A549 (cell line): ENCODE measurements around the gene CFD. TPM values are rescaled to one million over a fixed set of nuclear protein-coding genes. Genes with fewer than 3 reads are reported as not detected.

Experiments used
- ATAC-seq, 2 experiments: fragments of 200-7000 bp in 1 of 2; fragments of >200 bp in 1 of 2; cut with Nextera tagmentation in 1 of 2; cut with Tn5 transposase in 1 of 2; 3 replicates each; pipeline versions ENCODE4 v1.8.0 to v1.9.1; 2018 to 2020; ENCODE audit warnings: mild to moderate bottlenecking in 1 of 2, moderate library complexity in 1 of 2
- CTCF ChIA-PET: fragments of 300-600 bp; sonication (Branson Sonifier 250); formaldehyde crosslinking; extraction: SDS; loops from one replicate; lab custom pipeline; 2021; ENCODE audit warnings: antibody characterized with exemption, inconsistent platforms; lab: Yijun Ruan, JAX
- POLR2A ChIA-PET: fragments of 350-600 bp; formaldehyde crosslinking; extraction: SDS; loops from one replicate; lab custom pipeline; 2021; ENCODE audit warnings: antibody characterized with exemption, inconsistent platforms; lab: Yijun Ruan, JAX
- DNase-seq, 2 experiments: peaks; one replicate each; pipeline versions ENCODE4 v3.0.0 to v3.0.0-alpha.2; 2011 to 2016; ENCODE audit warnings: low read depth in 1 of 2, low spot score in 1 of 2
- FAIRE-seq: peaks from 2 replicates; lab custom pipeline; 2011; peaks lifted over from hg19 to GRCh38; lab: Jason Lieb, UNC
- H3K27ac ChIP-seq, 2 experiments: fragments of >200 bp; sonication (Bioruptor Twin); formaldehyde crosslinking; 3 replicates each; pipeline ENCODE4 v1.5.1; 2016 to 2017
- H3K4me1 ChIP-seq: fragments of >200 bp; sonication (Bioruptor Twin); formaldehyde crosslinking; 3 replicates; pipeline ENCODE4 v1.6.1; 2016
- H3K4me2 ChIP-seq: fragments of >200 bp; sonication (Bioruptor Twin); formaldehyde crosslinking; 3 replicates; pipeline ENCODE4 v1.6.1; 2016
- H3K4me3 ChIP-seq: fragments of >200 bp; sonication (Bioruptor Twin); formaldehyde crosslinking; 3 replicates; pipeline ENCODE4 v1.5.1; 2016
- H3K9me3 ChIP-seq: fragments of >200 bp; sonication (Bioruptor Twin); formaldehyde crosslinking; 3 replicates; pipeline ENCODE4 v1.6.1; 2016
- CEBPB ChIP-seq, 2 experiments: fragments of >200 bp in 1 of 2; sonication (Bioruptor Twin) in 1 of 2; formaldehyde crosslinking in 1 of 2; IDR thresholded peaks; 2 replicates each; pipeline ENCODE4 v1.6.1; 2012 to 2016
- CHD4 ChIP-seq: fragments of 200-600 bp; sonication (generic); IDR thresholded peaks from 2 replicates; pipeline ENCODE4 v1.6.1; 2016; ENCODE audit warnings: antibody characterized with exemption, mild to moderate bottlenecking, borderline replicate concordance
- E2F6 ChIP-seq: IDR thresholded peaks from 2 replicates; pipeline ENCODE4 v1.6.1; 2012; ENCODE audit warnings: low read depth, borderline replicate concordance
- EHMT2 ChIP-seq: fragments of 200-600 bp; sonication (generic); IDR thresholded peaks from 2 replicates; pipeline ENCODE4 v1.6.1; 2016; ENCODE audit warnings: antibody characterized with exemption, low read depth, mild to moderate bottlenecking, moderate library complexity
- ELK1 ChIP-seq: fragments of 150-350 bp; IDR thresholded peaks from 2 replicates; pipeline ENCODE4 v1.6.1; 2014; ENCODE audit warnings: low read depth, mild to moderate bottlenecking, low read length
- FOSB ChIP-seq: fragments of 250-450 bp; sonication (Bioruptor Pico); IDR thresholded peaks from 2 replicates; pipeline ENCODE4 v1.5.0; 2020; ENCODE audit warnings: mild to moderate bottlenecking, moderate library complexity
- FOXS1 ChIP-seq: fragments of 250-450 bp; sonication (Bioruptor Pico); IDR thresholded peaks from 2 replicates; pipeline ENCODE4 v1.5.0; 2020; ENCODE audit warnings: mild to moderate bottlenecking, moderate library complexity
- HDAC2 ChIP-seq: fragments of 200-600 bp; sonication (generic); IDR thresholded peaks from 2 replicates; pipeline ENCODE4 v1.6.1; 2016
- HMGXB4 ChIP-seq: fragments of 250-450 bp; sonication (Bioruptor Pico); IDR thresholded peaks from 2 replicates; pipeline ENCODE4 v1.5.0; 2021; ENCODE audit warnings: mild to moderate bottlenecking, moderate library complexity, borderline replicate concordance
- HOXA7 ChIP-seq: fragments of 250-450 bp; sonication (Bioruptor Pico); IDR thresholded peaks from 2 replicates; pipeline ENCODE4 v1.5.0; 2020; ENCODE audit warnings: mild to moderate bottlenecking, moderate library complexity
- KDM5A ChIP-seq: fragments of 200-600 bp; sonication (generic); IDR thresholded peaks from 2 replicates; pipeline ENCODE4 v1.6.1; 2016; ENCODE audit warnings: antibody characterized with exemption, mild to moderate bottlenecking
- MAFK ChIP-seq: fragments of 450-650 bp; IDR thresholded peaks from 2 replicates; pipeline ENCODE4 v1.6.1; 2014; ENCODE audit not compliant: partially characterized antibody
- NFE2L2 ChIP-seq: fragments of 150-350 bp; conservative IDR thresholded peaks from 2 replicates; pipeline ENCODE4 v1.6.1; 2014; ENCODE audit warnings: low read length
- NPAS2 ChIP-seq: fragments of 250-450 bp; sonication (Bioruptor Pico); IDR thresholded peaks from 2 replicates; pipeline ENCODE4 v1.8.0; 2022; ENCODE audit warnings: mild to moderate bottlenecking, moderate library complexity, borderline replicate concordance
- NR3C1 ChIP-seq: fragments of >200 bp; sonication (Bioruptor Twin); formaldehyde crosslinking; IDR thresholded peaks from 3 replicates; pipeline ENCODE4 v1.6.1; 2017
- PBX3 ChIP-seq: IDR thresholded peaks from 2 replicates; pipeline ENCODE4 v1.6.1; 2012
- POLR2AphosphoS2 ChIP-seq: conservative IDR thresholded peaks from 2 replicates; pipeline ENCODE4 v1.6.1; 2012; ENCODE audit warnings: low read length, improper control_type of control experiment, inconsistent platforms
- RAD21 ChIP-seq, 2 experiments: fragments of >200 bp in 1 of 2; sonication (Bioruptor Twin) in 1 of 2; formaldehyde crosslinking in 1 of 2; IDR thresholded peaks in 1 of 2; conservative IDR thresholded peaks in 1 of 2; 2 replicates in 1 of 2; 3 replicates in 1 of 2; pipeline ENCODE4 v1.6.1; 2012 to 2018; ENCODE audit warnings: inconsistent platforms in 1 of 2
- REST ChIP-seq: fragments of 200-600 bp; sonication (generic); IDR thresholded peaks from 2 replicates; pipeline ENCODE4 v1.6.1; 2016; ENCODE audit warnings: antibody characterized with exemption, mild to moderate bottlenecking, moderate library complexity
- RNF2 ChIP-seq: fragments of 200-600 bp; sonication (generic); IDR thresholded peaks from 2 replicates; pipeline ENCODE4 v1.6.1; 2016; ENCODE audit warnings: low read depth, mild to moderate bottlenecking, antibody characterized with exemption, moderate library complexity, borderline replicate concordance
- ZC3H11A ChIP-seq: fragments of 450-650 bp; IDR thresholded peaks from 2 replicates; pipeline ENCODE4 v1.6.1; 2014; ENCODE audit warnings: antibody characterized with exemption, mild to moderate bottlenecking
- ZFP36 ChIP-seq: fragments of 450-650 bp; IDR thresholded peaks from 2 replicates; pipeline ENCODE4 v1.6.1; 2014; ENCODE audit warnings: borderline replicate concordance; ENCODE audit not compliant: partially characterized antibody
- WGBS: methylation state at CpG from one replicate; pipeline ENCODE4 v1.1.6; 2017; ENCODE audit errors: missing lambda C conversion rate; 5-methylcytosine and 5-hydroxymethylcytosine counted together
- polyA plus RNA-seq, 4 experiments: library from polyadenylated mRNA; depleted of rRNA in 3 of 4; stranded (reverse); fragments of >200 nt; fragmentation: RNase III in 1 of 4; extraction: RNeasy Plus Mini Kit Qiagen cat#74134 plus additional on column Dnase treatment in 1 of 4; gene quantifications; 2 replicates in 3 of 4; 3 replicates in 1 of 4; pipeline ENCODE4 v1.2.3, GENCODE V29; 2011 to 2017

Gene CFD
- polyA plus RNA-seq, 2 of the 4 experiments (the other 2 are of a cell fraction): 7.6 to 14.3 TPM

GRCh38 chr19:879711-880438, 20.4 kb downstream of the CFD start:
- DNase-seq (no peak), ATAC-seq (peak in 1 of 2 experiments; percentile 34; a peak in 2 of 6 replicates), FAIRE-seq (no peak)
- Histone ChIP-seq H3K4me3 (no peak overlapping the region), H3K4me2 (no peak overlapping the region), H3K9me3 (no peaks in the 10 kb centered on the region), H3K27ac (no peak overlapping the region)
- WGBS: 88% methylated on average over 5 of the region's 37 CpGs
- CTCF ChIA-PET: interaction anchor here (1.5 to 1.8 kb wide), 2 partner anchors 13 to 41 kb away, joined by 4 to 5 read pairs; partner anchors contain the start of genes MED16 and RNU6-9
- TF ChIP-seq FOXS1 (CRISPR knock-in tag) (no peak), MAFK (no peak), HOXA7 (no peak), HMGXB4 (CRISPR knock-in tag) (no peak), EHMT2 (no peak), RNF2 (no peak), HDAC2 (no peak), CHD4 (no peak), NR3C1 (no peak), ZC3H11A (no peak), ELK1 (no peak)
- TF ChIP-seq, all 56 proteins: peak for 0
- POLR2A ChIA-PET: interaction anchor here (0.6 to 1.2 kb wide), 2 partner anchors 9 to 13 kb away, joined by 3 to 8 read pairs; partner anchors contain the start of gene MED16
- no peaks in the 10 kb centered on the region for H3K4me1 ChIP-seq

GRCh38 chr19:881385-882071, 22.1 kb downstream of the CFD start:
- Histone ChIP-seq H3K4me3 (no peak overlapping the region), H3K27ac (no peak overlapping the region), H3K9me3 (no peaks in the 10 kb centered on the region), H3K4me1 (no peaks in the 10 kb centered on the region), H3K4me2 (no peak overlapping the region)
- ChIA-PET CTCF (no interaction called here), POLR2A (no interaction called here)
- ATAC-seq (no peak), DNase-seq (no peak), FAIRE-seq (no peak)
- TF ChIP-seq ZFP36 (no peak), KDM5A (no peak), E2F6 (no peak), FOSB (CRISPR knock-in tag) (no peak), NR3C1 (no peak), MAFK (no peak), RAD21 (conservative IDR thresholded peaks at IDR 0.05 in 1 of 2, IDR thresholded peaks at IDR 0.05 in 1 of 2) (no peak), ZC3H11A (no peak)
- WGBS: 95% methylated on average over 31 of the region's 34 CpGs

- Histone ChIP-seq H3K4me2 (no peak overlapping the region), H3K27ac (no peak overlapping the region), H3K4me1 (no peaks in the 10 kb centered on the region), H3K4me3 (no peak overlapping the region), H3K9me3 (no peaks in the 10 kb centered on the region)
- no peak for ATAC-seq
- ChIA-PET POLR2A (no interaction called here), CTCF (no interaction called here)
- FAIRE-seq: no peak
- 90% methylated on average over 15 of the region's 30 CpGs for WGBS
- no peak for DNase-seq
- TF ChIP-seq POLR2AphosphoS2: no peak
- TF ChIP-seq REST: no peak
- TF ChIP-seq MAFK: no peak
- no peak for TF ChIP-seq CEBPB (IDR thresholded peaks at IDR 0.05)
- TF ChIP-seq NFE2L2: no peak
- TF ChIP-seq HDAC2: no peak
- no peak for TF ChIP-seq PBX3
- TF ChIP-seq ZC3H11A: no peak
- no peak for TF ChIP-seq NPAS2 (CRISPR knock-in tag)
These were observed 23.5 kb downstream of the CFD start for GRCh38 chr19:882871-883497.
